GM10266 (cell line): ENCODE data around the gene MICAL3.
A peak's percentile ranks its signal among the peaks of the same experiment; 100 is the strongest.

ENCODE experiments used
- DNase-seq: peaks from one replicate; pipeline ENCODE4 v3.0.0; 2012; ENCODE audit errors: extremely low spot score
- TF ChIP-seq, protein P1 (sequence below): IDR thresholded peaks from 2 replicates; pipeline ENCODE4 v1.5.1; 2012; ENCODE audit warnings: mild to moderate bottlenecking, low read depth; ENCODE audit not compliant: control insufficient read depth, insufficient read depth; ENCODE audit errors: missing control alignments

Gene MICAL3

DNA sequence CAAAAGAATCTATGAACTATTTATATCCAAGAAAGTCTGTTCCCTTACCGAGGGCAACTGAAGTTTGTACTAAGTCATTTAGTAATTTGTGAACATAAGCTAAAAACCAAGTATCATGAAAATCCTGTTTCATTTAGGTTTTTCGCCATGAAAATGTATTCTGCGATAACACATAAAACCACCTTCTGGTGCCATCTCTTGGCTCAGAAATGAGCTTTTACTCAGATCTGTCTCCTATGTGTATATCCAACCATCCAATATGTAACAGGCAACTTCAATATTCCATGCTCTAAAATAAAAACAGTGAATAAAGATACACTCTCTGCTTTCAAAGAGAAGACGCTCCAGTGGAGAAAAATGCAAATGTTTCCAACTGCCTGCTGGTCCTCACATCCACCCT lies 132.0 kb downstream of the MICAL3 start:
- TF ChIP-seq, protein P1, sequence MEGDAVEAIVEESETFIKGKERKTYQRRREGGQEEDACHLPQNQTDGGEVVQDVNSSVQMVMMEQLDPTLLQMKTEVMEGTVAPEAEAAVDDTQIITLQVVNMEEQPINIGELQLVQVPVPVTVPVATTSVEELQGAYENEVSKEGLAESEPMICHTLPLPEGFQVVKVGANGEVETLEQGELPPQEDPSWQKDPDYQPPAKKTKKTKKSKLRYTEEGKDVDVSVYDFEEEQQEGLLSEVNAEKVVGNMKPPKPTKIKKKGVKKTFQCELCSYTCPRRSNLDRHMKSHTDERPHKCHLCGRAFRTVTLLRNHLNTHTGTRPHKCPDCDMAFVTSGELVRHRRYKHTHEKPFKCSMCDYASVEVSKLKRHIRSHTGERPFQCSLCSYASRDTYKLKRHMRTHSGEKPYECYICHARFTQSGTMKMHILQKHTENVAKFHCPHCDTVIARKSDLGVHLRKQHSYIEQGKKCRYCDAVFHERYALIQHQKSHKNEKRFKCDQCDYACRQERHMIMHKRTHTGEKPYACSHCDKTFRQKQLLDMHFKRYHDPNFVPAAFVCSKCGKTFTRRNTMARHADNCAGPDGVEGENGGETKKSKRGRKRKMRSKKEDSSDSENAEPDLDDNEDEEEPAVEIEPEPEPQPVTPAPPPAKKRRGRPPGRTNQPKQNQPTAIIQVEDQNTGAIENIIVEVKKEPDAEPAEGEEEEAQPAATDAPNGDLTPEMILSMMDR: no peak
- DNase-seq: no peak

GRCh38 chr22:17891481-17892167 lies 132.7 kb downstream of the MICAL3 start:
- TF ChIP-seq, protein P1: peak; percentile 56
- no peak for DNase-seq

GRCh38 chr22:17890892-17891291 lies 133.5 kb downstream of the MICAL3 start:
- TF ChIP-seq, protein P1: no peak
- DNase-seq: no peak

GRCh38 chr22:17890245-17890671 lies 134.1 kb downstream of the MICAL3 start:
- no peak for DNase-seq
- TF ChIP-seq, protein P1: no peak

GRCh38 chr22:17888855-17889254 lies 135.5 kb downstream of the MICAL3 start:
- TF ChIP-seq, protein P1: no peak
- DNase-seq: no peak

DNA sequence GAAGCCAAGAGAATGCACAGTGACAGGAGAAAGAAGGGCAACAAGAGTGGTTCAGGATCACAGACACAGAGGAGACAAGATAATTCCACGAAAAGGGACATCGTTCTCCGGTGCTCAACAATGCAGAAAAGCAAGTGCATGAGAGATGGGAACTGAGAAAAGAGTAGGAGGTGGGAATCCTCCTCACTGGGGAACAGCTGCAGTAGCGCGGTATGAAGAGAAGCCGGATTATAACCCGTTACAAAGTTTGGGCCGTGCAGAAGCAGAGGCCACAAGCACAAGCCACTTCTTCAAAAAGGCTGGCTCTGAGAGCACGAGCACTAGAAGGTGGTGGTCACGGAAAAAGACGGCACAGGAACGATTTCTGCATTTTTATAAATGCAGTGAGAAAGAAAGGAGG lies 135.9 kb downstream of the MICAL3 start:
- no peak for DNase-seq
- TF ChIP-seq, protein P1: no peak

GRCh38 chr22:17884893-17885292 lies 139.5 kb downstream of the MICAL3 start:
- TF ChIP-seq, protein P1: no peak
- no peak for DNase-seq
